ENCODE data around the gene PDZK1IP1.
"Not testable (repeated sequence)": the region's sequence is repeated elsewhere in the genome, so short reads cannot be mapped to it uniquely, and the experiment has no call there.

PDZK1IP1 gene

DNA sequence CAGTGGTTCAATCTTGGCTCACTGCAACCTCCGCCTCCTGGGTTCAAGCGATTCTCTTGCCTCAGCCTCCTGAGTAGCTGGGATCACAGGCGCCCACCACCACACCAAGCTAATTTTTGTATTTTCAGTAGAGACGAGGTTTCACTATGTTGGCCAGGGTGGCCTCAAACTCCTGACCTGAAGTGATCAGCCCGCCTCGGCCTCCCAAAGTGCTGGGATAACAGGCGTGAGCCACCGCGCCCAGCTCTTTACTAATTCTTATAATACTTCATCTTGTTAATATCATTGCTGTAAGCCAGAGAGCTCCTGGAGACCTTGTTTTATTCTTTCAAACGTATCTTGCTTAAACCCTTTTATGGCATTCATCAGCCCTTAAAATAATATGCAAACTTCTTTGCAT, 3.7 kb upstream of the PDZK1IP1 start:
- not testable (repeated sequence) for DNase-seq

DNA sequence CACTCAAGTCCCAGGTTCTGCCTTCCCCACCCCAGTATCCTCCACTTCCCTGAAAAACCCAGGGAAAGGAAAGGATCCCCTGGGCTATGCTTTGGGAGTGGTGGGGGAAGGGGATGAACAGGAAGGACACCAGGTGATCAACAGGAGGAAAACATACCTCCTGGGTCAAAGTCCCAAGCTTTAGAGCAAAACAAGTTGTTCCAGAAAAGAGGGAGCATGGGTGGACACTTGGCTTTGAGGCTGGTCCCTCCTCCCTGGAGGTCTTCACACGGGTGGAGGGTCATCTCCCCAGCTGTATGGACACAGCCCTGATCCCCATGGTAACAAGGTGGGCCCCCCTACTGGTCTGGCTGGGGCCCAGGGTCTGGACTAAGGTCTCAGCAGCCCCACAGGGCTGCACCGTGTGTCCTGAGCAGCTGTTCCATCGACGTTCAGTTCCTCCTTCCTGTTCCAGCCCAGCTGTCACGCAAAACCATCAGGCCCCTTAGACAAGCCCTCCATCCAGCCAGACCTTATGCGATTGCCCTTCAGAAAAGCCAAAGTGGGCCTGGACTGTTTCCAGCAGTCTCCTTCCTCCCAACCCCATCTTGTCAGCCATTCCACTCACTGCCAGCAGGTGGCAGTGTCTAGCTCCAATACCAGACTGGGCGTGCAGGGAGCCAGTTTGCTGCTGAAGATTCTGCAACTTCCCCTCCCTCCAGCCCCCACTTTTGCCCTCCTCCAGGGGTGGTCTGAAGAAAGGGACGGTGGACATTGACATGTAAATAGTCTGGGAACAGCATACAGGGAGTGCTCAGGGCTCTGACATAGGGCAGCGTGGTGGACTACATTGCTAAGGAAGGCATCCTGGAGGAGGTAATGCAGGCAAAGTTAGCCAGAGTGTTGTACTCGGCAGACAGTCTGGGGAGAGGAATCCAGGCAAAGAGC, 2.9 kb upstream of the PDZK1IP1 start:
- peak; percentile 21 for DNase-seq

DNA sequence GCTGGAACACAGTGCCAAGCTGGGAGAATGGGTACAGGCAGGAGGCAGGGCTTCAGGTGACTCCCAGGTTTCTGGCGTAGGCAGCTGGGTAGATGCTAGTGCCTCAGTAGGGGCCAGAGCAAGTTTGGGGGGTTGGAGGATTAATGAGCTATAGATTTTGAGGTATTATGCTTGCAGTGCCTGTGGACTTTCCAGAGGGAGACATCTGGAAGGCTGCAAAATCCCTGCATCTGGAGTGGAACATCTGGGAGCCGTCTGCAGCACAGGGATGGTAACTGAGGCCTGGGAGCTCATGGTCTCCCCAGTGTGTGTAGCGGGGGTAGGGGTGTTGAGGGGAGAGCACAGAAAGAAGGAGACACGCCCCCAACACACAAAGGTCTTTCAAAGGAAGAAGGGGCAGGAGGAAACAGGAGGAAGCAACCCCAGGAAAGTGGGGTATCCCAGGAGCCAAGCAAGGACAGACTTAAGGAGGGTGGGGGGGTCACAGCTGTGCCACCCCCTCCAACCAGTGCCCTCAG, 2.2 kb upstream of the PDZK1IP1 start:
- DNase-seq, result no peak

DNA sequence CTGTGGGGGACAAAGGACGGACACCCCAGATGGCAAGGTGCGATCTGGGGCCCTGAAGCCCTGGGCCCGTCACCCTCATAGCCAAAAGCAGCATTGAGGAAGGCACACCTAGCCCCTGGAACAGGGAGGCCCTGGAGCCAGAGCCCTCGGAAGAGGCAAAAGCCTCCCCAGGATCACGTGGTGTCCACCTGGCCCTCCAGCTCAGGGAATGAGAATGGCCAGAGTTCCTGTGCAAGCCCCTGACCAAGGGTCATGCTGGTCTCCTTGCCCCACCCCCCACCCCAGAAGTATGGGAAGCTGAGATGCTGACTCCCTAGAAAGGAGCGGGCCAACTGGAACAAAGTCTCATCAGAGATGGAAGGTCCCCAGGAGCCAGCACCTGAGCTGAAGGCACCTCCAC, 1.0 kb upstream of the PDZK1IP1 start:
- DNase-seq, result no peak

DNA sequence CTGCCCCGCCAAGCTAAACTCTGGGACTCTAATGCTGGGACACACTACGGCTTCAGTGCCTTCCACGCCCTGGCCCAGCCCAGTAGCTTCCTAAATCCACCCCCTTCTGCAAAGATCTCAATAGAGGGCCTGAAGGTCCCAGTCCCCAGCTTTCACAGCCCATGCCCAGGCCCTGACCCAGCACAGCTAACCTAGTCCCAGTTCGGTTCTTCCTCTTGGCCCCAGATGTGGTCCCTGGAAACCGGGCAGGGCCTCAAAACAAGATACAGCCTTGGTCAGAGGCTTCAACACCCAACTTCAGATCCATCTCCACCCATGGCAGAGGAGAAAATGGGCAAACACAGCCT, 646 bp upstream of the PDZK1IP1 start:
- no peak for DNase-seq

DNA sequence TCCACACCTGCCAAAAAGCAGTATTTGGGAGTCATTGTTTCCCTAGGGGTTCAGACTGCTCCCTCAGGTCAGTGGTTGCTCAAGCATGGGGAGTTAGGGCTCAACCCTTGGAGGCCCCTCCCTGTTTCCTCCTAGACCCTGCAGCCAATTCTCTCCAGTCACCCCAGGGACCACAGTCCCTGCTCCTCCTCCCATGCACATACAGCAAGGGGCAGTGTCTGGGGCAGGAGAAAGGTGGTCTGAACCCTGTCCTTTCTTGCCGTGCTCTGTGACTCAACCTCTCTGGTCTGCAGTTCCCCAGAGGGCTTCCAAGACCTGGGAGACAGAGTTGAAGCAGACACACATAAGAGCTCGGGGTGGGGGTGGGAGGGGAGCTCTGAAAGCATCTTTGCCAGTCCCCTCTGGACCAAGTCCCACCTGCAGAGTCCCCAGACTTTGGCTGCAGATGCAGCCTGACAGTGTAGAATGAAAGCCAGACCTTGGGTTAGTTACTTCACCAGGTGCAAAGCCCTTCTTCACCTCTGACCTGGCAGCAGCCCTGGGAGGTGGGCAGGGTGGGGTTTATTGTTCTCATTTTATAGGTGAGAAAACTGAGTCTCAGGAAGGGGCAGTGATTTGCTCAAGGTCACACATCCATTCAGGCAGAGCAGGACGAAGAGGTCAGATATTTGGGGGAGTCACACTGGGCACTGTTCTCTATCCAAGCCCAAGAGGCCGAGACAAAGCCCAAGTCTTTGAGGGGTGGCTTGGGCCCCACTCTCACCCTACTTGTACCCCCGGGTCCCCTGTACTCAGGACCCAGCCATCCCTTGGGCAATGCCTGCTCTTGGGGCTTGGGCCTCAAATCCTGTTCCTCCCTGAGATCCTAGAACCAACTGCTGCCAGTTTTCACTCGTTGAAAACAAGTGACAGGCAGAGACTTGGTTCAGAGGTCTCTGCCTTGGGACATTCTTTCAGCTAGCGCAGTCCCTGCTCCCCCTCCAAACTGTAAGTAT, 748 bp downstream of the PDZK1IP1 start:
- no peak for DNase-seq

DNA sequence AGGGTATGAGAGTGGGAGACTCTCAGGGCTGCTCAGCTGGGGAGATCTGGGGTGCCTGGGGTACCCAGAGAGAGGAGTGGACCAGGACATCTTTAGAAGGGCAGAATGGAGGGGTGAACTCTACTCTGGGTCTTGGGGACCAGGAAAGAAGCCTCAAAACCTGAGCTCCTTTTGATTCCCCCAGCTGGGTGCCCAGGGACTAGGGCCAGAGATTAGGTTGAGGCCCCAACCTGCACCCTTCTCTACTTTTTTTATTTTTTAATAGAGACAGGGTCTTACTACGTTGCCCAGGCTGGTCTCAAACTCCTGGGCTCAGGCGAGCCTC, 1.9 kb downstream of the PDZK1IP1 start:
- DNase-seq, result no peak

DNA sequence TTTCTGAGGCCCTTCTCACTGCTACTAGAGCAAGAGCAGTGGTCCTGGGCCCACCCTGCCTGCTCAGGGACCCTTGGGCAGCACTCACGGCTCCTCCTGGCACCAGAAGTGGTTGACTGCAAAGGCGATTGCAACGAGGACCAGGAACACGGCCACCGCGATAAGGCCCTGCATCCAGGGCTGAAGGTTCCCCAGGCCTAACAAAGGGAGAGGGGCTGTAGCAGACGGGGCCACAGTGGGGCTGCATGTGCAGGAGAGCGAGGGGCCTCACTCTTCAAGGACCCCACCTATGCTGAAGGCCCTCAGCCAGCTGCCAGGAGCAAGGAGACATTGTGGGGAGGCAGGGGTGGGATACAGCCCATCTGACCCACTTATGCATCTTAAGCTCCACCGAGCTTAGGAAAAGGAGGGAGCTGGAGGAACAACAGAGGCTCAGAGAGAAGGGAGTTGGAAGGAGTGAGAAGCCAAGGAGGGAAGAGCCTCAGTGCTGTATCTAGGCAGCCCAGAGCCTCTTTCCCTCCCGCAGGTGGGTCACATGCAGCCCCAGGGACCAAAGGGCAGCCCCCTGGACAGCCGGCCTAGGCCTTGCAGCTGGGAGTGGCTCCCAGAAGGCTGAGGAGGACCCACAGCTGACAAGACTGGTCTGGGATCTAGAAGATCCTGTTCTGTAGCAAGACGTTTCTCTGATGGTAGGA, 2.5 kb downstream of the PDZK1IP1 start:
- no peak for DNase-seq

DNA sequence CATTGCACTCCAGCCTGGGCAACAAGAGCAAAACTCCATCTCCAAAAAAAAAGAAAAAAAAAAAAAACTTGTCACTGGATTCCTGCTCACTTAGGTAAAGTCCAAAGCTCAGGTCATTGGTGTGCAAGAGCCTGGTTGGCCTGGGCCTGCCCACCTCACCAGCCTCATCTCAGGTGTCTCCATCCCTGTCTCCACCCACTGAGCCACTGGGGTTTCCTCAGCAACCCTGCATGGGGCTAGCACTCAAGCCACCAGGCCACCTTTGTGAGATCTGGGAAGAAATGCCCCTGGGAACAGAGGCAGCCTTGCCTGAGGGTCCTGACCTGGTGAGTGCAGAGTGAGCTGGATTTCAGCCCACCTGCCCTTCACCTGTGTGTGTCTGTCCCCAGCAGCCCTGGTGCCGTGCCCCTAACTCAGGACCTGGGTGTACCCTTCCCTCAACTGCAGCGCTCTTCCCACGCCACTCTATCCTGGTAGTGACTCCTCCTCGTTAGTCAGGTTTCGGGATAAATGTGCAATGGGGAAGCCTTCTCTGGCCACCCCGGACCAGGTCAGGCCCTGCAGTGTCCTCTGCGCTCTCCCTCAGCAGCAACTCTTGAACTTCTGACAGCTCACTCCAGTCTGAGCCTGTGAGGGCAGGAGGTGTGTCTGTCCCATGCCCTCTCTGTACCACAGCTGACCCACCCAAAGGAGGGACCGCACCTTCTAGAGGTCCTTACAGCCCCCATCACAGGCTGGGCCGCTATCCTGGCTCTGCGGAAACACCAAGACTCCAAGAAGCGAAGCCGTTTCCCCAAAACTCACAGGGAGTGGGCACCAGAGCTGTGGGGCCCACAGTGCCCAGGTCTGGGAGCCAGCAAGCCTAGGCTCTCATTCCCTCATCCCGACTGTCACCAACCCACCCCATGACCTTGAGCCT, 3.3 kb downstream of the PDZK1IP1 start:
- no peak for DNase-seq

DNA sequence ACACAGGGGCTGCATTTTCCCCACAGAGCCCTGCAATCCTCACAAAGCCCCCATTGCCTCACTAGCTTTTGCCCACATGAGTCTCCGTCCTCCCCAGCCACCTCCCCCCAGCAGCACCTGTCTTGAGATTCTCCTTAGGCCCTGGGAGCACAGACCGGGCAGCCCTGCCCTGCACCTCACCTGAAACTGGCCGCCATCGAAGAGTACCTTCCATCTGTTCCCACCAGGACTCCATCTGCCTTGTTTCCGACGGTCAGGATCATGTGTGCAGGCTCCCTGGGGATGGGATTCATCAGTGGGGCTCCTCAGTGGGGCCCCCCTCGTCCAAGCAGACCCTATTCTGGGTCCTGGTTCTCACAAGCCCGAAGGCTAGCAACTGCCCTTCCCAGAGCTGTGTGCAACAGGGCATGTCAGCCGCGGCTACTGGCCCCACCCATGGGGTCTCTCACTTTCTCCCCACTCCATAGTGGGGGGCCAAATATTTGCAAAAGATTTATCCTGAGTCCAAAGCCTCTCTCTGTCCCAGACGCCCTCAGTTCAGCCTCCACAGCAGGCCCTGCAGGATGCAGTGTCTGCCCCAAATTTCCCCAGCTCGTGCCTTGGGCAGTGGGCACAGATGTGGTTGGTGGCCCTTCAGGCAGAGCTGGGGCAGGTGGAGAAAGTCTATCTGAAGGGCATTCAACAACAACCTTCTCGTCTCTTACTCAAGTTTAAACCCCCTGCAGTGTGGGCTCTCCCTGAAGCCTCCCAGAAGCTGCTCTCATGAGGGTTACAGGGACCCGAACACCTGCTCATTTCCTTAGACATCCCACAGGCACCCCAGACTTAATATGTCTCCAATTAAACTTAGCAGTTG, 4.8 kb downstream of the PDZK1IP1 start:
- DNase-seq, result no peak

DNA sequence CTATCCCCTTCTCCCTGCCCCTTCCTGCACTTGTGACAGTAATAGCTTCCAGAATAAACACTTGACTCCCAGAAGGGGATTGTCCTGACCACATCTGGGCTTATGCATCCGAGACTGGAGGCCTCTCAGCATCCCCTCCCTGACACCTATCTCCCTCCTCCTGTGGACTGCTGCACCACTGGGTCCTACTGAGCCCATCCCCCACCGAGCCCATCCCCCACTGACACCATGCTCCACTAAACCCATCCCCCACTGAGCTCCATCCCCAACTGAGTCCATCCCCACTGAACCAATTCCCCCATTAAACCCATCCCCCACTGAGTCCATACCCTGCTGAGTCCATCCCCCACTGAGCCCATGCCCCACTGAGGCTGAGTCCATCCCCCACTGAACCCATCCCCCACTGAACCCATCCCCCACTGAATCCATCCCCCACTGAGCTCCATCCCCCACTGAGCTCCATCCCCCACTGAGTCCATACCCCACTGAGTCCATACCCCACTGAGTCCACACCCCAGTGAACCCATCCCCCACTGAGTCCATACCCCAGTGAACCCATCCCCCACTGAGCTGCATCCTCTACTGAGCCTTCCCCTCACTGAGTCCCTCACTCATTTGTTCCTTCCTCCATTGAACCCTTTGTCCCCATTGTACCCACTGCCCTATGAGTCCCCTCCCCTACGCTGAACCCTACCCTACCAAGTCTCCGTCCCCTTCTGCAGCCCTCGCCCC, 5.6 kb downstream of the PDZK1IP1 start:
- no peak for DNase-seq

DNA sequence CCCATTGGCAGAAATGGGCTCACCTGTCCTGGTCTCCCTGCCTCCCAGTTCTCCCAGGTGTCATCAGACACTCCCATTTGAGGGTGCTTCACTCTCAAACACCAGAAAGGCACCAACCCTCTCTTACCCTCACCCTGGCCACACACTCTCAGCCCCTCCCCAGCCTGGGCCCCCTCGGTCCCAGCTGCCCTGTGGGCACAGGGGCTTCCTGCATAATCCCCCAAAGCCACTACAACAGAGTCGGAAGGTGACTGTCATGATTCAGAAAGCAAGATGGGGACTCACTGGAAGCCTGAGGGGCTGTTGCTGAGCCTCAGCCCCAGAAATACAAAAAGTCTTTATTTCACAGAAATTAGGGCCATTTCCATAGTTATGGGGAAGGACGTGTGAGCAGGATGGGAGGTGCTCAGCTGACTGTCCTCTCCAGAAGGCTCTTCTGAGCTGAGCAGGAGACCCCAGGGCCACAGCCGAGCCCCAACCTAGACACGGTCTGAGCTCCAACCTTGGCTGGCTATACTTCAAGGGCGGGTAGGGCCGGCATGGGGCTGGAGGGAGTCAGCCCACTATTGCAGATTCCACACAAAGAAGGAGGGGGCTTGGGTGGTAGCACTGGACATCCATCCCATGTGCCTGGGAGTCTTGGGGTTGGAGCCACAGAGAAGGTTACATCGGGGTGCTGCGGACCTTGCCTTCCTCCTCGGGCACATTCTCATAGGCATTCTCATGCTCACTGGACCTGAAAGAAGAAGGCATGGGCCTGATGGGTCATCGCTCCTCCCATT, 6.3 kb downstream of the PDZK1IP1 start:
- no peak for DNase-seq

DNA sequence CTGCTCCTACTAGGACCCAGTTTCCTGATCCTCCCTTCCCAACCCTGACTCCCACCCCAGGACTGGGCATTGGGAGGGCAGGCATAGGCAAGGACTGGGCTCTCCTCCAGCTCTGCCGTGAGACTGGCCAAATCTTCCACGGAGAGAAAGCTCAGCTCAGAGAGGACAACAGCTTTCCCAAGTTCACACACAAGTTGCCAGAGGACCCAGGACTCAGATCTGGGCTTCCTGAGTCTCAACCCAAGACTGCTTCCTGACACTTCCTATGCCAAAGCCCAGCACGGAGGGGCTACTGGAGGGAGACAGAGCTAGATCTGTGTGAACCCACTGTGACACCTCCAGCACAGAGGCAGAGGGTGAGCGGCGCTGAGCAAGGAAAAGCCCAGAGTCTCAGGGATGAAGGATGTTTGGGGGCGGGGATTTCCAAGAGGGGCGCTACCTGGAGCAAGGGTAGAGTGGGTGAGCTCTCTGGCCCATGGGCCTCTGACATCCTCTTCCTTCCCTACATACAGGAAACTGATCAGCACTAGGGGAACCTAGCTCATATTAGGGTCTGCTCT, 7.1 kb downstream of the PDZK1IP1 start:
- no peak for DNase-seq

DNA sequence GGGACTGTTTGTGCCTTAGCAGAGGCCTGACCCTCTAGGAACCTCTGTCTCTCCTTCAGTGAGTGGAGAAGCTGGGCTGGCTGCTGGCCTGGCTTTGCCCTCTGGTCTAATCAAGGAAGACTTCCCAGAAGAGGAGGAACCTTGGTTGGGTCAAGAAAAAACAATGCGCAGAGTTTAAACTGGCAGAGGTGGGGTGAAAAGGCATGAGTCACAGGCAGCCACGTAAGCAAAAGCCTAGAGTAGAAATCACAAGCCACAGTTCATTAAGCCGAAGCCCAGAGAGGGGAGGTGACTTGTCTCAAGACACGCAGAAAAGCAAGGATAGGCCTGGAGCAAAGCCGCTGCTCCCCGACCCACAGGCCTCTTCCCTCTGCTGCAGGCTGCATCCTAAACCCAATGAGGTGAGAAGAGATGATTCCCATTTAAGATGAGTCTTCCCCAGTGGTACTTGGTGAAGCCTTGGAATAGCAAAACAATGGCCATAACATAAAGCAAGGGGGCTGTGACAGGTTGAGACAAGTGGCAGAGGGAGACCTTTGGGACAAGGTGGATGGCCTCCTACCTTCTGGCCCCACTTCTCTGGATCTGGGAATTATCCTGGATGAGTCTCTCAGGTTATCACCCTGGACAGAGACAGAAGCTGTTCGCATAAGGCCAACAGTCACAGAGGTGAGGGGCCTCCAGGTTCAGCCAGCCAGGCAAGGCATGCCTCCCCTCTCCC, 7.7 kb downstream of the PDZK1IP1 start:
- DNase-seq, result no peak

DNA sequence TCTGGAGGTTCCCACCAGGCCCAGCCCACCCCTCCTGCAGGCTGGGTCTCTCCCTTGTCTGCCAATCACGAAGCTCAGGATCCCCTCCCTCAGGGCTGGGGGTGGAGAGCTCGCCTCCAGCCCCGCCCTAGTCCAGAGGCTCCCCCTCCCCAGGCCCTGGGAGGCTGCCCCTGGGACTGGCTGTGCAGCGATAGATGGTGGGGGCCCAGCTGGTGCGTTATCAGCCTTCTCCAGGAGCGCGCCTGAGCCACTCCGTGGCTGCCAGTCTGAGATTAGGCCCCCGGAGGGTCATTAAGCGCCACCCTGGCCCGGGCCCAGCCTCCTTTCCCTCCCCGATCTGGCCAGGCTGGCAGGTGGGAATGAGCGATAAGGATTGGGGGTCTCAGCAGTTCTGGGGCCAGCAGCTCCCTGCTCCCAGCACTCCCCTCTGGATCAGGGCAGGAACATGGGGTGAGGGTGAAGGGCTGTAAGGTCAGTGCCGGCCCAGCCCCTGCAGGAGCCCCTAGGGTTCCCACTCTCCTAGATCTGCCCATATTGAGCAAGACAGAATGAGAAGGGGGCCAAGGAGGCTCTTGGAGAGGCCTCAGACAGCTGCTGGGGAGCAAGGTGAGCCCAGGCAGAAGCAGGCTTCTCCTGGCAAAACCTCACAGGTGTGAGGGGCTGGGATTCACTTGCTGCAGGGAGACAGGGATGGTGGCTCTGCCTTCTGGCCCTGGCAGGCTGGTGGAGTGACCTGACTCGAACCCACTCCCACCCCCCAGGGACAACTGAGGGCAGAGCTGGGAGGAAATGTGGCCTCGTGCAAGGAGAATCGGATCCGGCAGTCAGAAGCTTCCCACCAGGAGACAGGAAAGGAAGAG, 8.5 kb downstream of the PDZK1IP1 start:
- DNase-seq, result no peak

DNA sequence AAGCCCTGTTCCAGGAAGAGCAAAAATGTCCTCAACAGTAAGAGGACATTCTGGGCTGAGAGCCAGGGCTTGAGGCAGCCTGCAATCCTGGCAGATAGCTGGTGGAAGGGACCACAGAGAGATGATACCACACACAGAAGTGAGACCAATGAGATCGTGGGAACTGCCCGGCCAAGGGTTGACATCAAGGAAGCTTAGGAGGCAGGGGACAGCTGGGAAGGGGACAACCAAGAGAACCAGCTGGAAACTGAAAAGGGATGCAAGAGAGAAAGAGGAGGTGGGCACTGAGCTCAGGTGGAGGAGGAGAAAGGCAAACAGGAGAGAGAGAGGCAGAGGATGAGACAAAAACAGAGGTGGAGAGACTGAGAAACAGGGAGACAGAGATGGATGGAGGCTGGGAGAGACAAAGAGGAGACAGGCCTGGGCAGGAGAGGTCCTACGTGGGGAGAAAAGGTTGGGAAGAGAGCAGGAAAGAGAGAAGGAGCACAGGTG, 9.2 kb downstream of the PDZK1IP1 start:
- DNase-seq, result no peak

DNA sequence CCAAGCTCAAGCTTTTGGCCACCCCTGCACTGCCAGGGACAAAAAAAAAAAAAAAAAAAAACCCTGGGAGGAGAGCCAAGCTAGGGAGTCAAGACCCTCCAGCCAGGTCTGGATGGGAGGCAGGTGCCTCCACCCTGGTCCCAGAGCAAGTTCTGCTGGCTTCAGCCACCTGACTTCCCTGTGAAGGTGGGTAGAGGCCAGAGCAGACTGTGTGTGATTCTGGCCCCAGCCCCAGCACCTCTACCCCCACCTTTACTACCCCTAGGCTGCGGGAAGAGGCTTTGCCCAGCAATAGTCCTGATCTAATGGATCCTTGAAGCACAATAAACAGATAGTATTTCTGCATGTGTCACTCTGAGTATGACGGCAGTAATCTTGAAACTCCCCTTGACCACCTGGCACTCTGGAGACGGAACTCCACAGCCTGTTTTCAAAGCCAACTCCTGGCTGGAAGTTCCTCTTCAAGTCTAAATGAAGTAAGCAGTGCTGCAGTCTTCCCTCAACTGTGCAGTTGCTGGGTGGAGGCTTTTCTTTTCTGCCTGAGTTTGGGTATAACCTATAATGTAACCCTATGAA, 9.8 kb downstream of the PDZK1IP1 start:
- DNase-seq, result no peak

Data from NK-92 treated with Interleukin-12 subunit alpha and Interleukin-12 subunit beta, amount 100 ng/mL, for 24 hours (cell line).